ENCODE results near the gene CYLD. TPM values are rescaled to one million over a fixed set of nuclear protein-coding genes. Genes with fewer than 3 reads are reported as not detected.
A peak's percentile ranks its signal among the peaks of the same experiment; 100 is the strongest.

Gene CYLD
- polyA plus RNA-seq, 6 donors from 2014 or later, result 65.4 to 89.0 (median 75.8) TPM

DNA sequence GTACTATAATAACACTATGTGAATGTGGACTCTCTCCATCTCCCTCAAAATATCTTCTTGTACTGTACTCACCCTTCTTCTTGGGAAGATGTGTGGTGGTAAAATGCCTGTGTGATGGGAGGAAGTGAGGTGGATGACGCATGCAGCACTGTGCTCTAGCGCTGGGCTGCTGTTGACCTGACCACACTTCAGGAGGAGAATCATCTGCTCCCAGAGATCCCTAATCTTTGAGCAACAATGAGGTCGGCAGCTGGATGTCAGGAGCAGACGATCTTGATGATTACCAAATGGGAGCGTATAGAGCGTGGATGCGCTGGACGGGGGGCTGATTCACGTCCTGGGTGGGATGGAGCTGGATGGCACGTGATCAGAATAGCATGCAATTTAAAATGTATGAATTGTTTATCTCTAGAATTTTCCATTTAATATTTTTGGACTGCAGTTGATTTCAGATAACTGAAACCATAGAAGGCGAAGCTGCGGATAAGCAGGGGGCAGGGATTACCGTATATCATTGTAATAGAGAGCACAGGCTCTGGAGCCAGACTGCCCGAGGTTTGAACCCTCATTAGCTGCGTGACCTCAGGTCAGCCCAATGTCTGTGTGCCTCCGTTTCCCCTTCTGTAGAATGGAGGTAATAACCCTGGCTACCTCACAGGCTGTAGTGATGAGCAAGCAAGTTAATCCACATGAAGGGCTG is 23.7 kb upstream of the CYLD start:
- peaks cover 0 to 5% (median 0%) of the 10 kb centered on the region in 3 donors for H3K4me1 Mint-ChIP-seq
- H3K27me3 Mint-ChIP-seq, result no peaks in the 10 kb centered on the region
- peak overlapping the region in 1 of 6 donors; percentile 4 for H3K27ac Mint-ChIP-seq
- peaks cover 0 to 10% (median 1%) of the 10 kb centered on the region in 7 donors for H3K9me3 Mint-ChIP-seq
- ATAC-seq (ENCODE audit: low read depth in 2 of 2) (no peak), DNase-seq (no peak)
- H3K36me3 Mint-ChIP-seq, result peaks cover 0 to 8% of the 10 kb centered on the region in 2 donors
- H3K4me3 Mint-ChIP-seq, result no peak overlapping the region

DNA sequence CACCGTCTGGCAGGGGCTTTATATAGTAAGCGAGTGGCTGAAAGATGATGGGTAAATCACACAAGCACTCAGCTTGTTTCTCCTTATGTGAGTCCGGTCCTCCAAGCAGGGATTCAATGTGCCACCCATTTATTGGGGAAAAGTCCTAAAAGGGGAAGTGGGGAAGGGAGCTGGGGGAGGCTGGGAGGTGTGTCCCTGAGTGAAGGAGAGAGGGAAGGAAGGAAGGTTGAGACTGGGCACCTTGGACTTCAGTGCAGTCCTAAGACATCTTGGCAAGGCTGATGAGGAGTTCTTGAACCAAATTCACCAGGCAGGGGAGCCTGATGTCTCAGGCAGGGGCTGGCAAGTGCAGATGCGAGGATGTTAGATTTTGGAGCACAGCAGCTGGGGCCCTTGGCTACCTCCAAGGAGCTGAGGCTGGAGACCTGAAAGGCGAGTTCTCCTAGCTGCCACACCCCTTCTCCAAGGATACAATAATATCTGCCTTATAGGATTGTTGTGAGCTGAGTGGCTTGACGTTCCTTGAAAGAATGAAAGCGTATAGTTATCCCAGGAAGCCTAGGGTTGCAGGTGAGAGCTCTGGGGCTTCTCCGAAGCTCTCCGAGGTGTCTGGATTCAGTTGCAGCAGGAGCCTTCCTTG is 23.0 kb upstream of the CYLD start:
- peaks cover 0 to 5% (median 0%) of the 10 kb centered on the region in 3 donors for H3K4me1 Mint-ChIP-seq

DNA sequence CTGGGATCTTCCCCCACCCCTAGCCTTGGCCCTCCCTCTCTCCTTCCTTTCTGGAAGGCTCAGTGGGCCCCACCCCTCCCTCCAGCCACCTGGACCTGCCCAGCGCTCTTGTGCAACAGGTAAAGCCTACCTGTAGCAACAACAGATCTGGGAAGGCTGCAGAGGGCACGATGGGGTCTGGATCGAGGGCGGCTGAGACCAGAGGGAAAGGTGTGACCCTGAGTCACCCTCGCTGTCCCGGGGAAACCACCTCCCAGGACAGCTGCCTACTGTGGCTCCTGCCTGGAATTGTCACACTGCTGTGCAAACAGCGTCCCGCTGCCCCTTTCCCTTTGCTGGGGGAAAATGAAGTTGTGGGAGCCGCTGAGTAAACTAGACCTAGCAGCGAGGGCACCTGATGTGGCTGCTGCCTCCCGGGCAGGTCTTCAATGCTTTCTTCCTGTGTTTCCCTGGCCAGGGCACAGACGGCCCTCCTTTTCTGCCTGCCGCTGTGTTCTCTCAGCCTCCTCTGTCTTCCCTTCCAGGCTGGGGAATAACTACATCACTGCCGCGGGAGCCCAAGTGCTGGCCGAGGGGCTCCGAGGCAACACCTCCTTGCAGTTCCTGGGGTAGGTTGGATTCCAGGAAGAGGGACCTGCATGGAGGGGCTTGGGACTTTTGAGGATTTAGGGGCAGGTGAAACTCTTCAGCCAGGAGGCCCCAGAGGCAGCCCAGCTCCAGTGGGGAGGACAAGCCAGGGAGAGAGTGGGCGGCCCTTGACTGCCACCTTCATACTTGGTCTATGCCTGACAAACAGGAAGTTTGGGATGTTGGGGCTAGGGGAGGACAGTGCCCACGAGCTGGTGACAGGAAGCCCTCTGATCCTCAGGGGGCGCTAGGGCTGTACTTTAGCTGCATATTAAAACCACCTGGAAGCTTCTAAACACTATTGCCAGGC is 22.2 kb upstream of the CYLD start:
- peak overlapping the region in 2 of 6 donors; percentile 61 to 62 for H3K27ac Mint-ChIP-seq
- DNase-seq, result no peak

More for the DNA sequence above, 23.0 kb upstream of the CYLD start:
- Mint-ChIP-seq H3K27ac (no peak overlapping the region), H3K4me3 (no peak overlapping the region), H3K9me3 (peaks cover 0 to 17% (median 3%) of the 10 kb centered on the region in 7 donors), H3K27me3 (no peaks in the 10 kb centered on the region), H3K36me3 (peaks cover under 1 to 8% of the 10 kb centered on the region in 2 donors)
- DNase-seq (no peak), ATAC-seq (ENCODE audit: low read depth in 2 of 2) (no peak)

DNA sequence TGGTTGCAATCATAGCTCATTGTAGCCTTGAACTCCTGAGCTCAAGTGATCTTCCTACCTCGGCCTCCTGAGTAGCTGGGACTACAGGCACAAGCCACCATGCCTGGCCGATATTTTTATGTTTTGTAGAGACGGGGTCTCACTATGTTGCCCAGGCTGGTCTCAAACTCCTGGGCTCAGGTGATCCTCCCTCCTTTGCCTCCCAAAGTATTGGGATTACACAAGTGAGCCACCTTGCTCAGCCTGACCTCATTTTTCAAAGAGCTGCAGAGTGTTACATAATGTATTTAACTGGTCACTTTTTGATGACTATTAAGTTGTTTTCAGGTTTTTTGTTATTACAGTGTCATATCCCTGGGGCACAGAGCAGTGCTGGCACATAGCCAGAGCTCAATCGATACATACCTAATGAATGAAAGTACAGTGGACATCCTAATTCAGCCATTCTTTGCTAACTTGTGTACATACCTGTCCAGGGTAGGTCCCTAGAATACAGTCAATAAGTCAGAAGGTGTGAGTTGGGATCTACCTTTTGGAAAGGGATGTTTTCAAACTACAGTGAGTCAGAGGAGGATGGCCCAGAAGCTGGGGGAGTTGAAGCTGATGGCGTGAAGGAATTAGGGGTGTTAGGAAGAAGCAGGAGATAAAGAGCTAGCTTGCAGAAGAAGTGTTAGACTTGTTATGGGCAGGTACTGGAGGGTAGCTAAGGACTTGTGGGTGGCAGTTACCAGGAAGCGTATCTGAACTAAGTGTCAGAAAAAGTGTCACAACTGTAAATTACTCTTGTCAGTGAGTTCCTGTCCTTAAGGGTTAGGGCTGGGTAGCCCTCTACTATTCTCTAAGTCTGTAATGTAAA is 20.1 kb upstream of the CYLD start:
- Mint-ChIP-seq H3K4me3 (no peak overlapping the region), H3K4me1 (peaks cover 0 to 5% (median 0%) of the 10 kb centered on the region in 3 donors), H3K27me3 (no peaks in the 10 kb centered on the region), H3K27ac (no peak overlapping the region), H3K9me3 (peaks cover 5 to 30% (median 14%) of the 10 kb centered on the region in 7 donors), H3K36me3 (peaks cover 7 to 8% of the 10 kb centered on the region in 2 donors)
- ATAC-seq (ENCODE audit: low read depth in 2 of 2) (no peak), DNase-seq (no peak)

More for the DNA sequence above, 22.2 kb upstream of the CYLD start:
- H3K36me3 Mint-ChIP-seq, result peaks cover 7 to 8% of the 10 kb centered on the region in 2 donors
- H3K4me1 Mint-ChIP-seq, result peaks cover 0 to 5% (median 0%) of the 10 kb centered on the region in 3 donors
- no peak overlapping the region for H3K4me3 Mint-ChIP-seq
- H3K27me3 Mint-ChIP-seq, result no peaks in the 10 kb centered on the region
- no peak for ATAC-seq (ENCODE audit: low read depth in 2 of 2)
- H3K9me3 Mint-ChIP-seq, result peaks cover 4 to 25% (median 11%) of the 10 kb centered on the region in 7 donors

DNA sequence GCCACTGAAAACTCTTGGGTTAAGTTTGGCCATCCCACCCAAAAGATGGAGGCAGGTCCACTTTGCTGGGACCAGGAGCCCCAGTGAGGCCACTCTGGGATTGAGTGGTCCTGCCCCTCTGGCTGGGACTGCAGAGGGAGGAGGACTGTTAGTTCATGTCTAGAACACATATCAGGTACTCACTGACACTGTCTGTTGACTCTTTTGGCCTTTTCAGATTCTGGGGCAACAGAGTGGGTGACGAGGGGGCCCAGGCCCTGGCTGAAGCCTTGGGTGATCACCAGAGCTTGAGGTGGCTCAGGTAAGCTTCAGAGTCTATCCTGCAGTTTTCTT is 19.5 kb upstream of the CYLD start:
- H3K4me3 Mint-ChIP-seq, result no peak overlapping the region
- ATAC-seq (ENCODE audit: low read depth in 2 of 2), result no peak

DNA sequence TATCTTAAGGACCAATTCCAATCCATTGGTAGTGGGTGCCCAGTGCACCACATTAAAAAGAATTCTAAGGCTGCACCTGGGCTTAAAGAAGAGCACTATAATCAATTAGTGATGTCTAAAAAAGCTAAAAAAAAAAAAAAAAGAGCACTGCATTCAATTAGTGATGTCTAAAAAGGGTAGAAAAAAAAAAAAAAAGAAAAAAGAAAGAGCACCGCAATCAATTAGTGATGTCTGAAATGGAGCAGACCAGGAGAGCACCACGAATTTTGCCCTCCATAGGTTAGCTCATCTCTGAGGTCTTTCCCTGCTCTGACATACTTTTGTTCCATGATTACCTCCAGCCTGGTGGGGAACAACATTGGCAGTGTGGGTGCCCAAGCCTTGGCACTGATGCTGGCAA is 18.9 kb upstream of the CYLD start:
- Mint-ChIP-seq H3K4me3 (no peak overlapping the region), H3K27me3 (no peaks in the 10 kb centered on the region), H3K4me1 (peaks cover 0 to 5% (median 0%) of the 10 kb centered on the region in 3 donors), H3K27ac (no peak overlapping the region), H3K9me3 (peaks cover 5 to 30% (median 14%) of the 10 kb centered on the region in 7 donors), H3K36me3 (peaks cover 7 to 8% of the 10 kb centered on the region in 2 donors)
- DNase-seq, result no peak
- ATAC-seq (ENCODE audit: low read depth in 2 of 2), result no peak

More for the DNA sequence above, 19.5 kb upstream of the CYLD start:
- Mint-ChIP-seq H3K36me3 (peaks cover 7 to 8% of the 10 kb centered on the region in 2 donors), H3K27me3 (no peaks in the 10 kb centered on the region), H3K4me1 (peaks cover 0 to 5% (median 0%) of the 10 kb centered on the region in 3 donors), H3K27ac (no peak overlapping the region), H3K9me3 (peaks cover 5 to 30% (median 14%) of the 10 kb centered on the region in 7 donors)
- DNase-seq, result no peak

DNA sequence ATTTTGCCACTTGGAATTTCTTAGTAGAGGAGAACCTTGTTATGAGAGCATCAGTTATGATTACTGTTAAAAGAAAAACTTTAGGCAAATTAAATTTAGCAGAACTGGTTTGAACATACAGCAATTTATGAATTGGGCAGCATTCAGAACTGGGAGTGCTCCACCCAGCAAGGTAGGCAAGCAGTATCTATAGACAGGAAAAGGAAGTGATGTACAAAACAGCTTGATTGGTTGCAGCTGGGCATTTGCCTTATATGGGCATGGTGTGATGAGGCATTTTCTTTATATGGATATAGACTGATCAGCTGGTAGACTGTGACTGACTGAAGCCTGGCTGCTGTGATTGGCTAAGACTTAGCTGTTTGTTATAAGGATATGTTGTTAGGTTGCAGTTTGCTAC is 17.6 kb upstream of the CYLD start:
- no peak overlapping the region for H3K4me3 Mint-ChIP-seq
- peaks cover 0 to 5% (median 0%) of the 10 kb centered on the region in 3 donors for H3K4me1 Mint-ChIP-seq
- no peak overlapping the region for H3K27ac Mint-ChIP-seq
- H3K27me3 Mint-ChIP-seq, result no peaks in the 10 kb centered on the region
- DNase-seq, result no peak
- H3K36me3 Mint-ChIP-seq, result peaks cover 7 to 8% of the 10 kb centered on the region in 2 donors
- peaks cover 5 to 30% (median 14%) of the 10 kb centered on the region in 7 donors for H3K9me3 Mint-ChIP-seq
- ATAC-seq (ENCODE audit: low read depth in 2 of 2), result peak; percentile 58 to 65

DNA sequence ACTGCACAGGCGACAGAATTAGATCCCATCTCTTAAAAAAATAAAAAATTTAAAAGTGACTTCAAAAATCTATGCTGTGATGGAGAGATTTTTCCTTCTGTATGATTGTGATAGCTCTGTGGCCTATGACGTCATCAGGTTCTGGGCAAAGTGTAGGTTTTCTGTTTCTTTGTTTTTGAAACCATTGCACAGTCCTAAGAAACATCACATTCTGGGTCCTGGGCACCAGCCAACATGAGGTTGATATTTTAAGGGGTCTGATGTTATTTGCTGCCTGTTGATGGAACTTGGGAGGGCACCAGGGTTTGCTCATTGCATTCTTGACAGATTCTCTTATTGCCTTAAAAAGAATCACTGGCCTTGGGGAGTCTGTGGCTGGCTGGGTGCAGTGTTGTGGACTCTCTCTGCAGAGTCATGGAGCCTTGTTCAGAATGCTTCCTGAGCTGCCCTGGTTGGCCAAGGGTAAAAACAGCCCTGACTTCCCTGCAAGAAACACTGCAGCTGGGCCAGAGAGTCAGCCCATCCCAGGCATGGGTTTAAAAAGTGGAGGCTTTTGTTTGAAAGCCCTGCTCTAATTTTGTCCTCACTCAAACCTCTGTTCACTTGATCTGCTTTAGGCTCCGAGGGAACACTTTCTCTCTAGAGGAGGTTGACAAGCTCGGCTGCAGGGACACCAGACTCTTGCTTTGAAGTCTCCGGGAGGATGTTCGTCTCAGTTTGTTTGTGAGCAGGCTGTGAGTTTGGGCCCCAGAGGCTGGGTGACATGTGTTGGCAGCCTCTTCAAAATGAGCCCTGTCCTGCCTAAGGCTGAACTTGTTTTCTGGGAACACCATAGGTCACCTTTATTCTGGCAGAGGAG is 10.5 kb upstream of the CYLD start:
- Mint-ChIP-seq H3K4me1 (peaks cover 15 to 16% (median 15%) of the 10 kb centered on the region in 3 donors), H3K9me3 (peaks cover 0 to 4% (median 0%) of the 10 kb centered on the region in 7 donors), H3K27ac (no peak overlapping the region), H3K27me3 (no peaks in the 10 kb centered on the region), H3K36me3 (peaks cover 5 to 9% of the 10 kb centered on the region in 2 donors), H3K4me3 (no peak overlapping the region)
- ATAC-seq (ENCODE audit: low read depth in 2 of 2) (no peak), DNase-seq (no peak)

DNA sequence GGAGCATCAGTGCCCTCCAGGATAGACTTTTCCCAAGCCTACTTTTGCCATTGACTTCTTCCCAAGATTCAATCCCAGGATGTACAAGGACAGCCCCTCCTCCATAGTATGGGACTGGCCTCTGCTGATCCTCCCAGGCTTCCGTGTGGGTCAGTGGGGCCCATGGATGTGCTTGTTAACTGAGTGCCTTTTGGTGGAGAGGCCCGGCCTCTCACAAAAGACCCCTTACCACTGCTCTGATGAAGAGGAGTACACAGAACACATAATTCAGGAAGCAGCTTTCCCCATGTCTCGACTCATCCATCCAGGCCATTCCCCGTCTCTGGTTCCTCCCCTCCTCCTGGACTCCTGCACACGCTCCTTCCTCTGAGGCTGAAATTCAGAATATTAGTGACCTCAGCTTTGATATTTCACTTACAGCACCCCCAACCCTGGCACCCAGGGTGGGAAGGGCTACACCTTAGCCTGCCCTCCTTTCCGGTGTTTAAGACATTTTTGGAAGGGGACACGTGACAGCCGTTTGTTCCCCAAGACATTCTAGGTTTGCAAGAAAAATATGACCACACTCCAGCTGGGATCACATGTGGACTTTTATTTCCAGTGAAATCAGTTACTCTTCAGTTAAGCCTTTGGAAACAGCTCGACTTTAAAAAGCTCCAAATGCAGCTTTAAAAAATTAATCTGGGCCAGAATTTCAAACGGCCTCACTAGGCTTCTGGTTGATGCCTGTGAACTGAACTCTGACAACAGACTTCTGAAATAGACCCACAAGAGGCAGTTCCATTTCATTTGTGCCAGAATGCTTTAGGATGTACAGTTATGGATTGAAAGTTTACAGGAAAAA is 9.7 kb upstream of the CYLD start:
- peak overlapping the region in 1 of 6 donors; percentile 79 for H3K27ac Mint-ChIP-seq
- H3K9me3 Mint-ChIP-seq, result peaks cover 0 to 4% (median 0%) of the 10 kb centered on the region in 7 donors
- peaks cover 6 to 9% of the 10 kb centered on the region in 2 donors for H3K36me3 Mint-ChIP-seq
- H3K4me1 Mint-ChIP-seq, result peaks cover 22 to 25% (median 22%) of the 10 kb centered on the region in 3 donors
- ATAC-seq (ENCODE audit: low read depth in 2 of 2) (no peak), DNase-seq (no peak)
- no peaks in the 10 kb centered on the region for H3K27me3 Mint-ChIP-seq
- H3K4me3 Mint-ChIP-seq, result peak overlapping the region in 1 of 8 donors; percentile 51

DNA sequence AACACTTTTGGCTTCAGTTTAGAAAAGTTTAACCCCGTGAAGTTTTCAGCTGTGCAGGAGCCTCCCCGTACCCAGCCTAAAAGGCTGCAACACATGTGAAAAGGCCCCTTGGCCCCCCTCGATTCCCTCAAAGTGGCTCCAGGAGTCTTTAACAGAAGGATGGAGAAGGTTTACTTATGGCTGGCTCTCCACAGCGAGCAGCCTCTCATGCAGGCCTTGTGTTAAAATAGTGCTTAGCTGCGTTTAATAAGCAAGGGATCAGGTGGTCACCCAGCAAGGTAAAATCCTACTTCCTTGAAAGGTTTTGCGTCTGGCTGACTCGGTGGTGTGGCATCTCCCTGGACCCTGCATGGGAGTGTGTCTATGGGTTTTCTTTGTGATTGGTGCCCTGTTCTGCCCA is 8.4 kb upstream of the CYLD start:
- Mint-ChIP-seq H3K27ac (no peak overlapping the region), H3K4me3 (no peak overlapping the region), H3K36me3 (peaks cover 6 to 9% of the 10 kb centered on the region in 2 donors), H3K27me3 (no peaks in the 10 kb centered on the region), H3K4me1 (peaks cover 24 to 26% (median 25%) of the 10 kb centered on the region in 3 donors), H3K9me3 (peaks cover 0 to 4% (median 0%) of the 10 kb centered on the region in 7 donors)
- no peak for ATAC-seq (ENCODE audit: low read depth in 2 of 2)
- no peak for DNase-seq

DNA sequence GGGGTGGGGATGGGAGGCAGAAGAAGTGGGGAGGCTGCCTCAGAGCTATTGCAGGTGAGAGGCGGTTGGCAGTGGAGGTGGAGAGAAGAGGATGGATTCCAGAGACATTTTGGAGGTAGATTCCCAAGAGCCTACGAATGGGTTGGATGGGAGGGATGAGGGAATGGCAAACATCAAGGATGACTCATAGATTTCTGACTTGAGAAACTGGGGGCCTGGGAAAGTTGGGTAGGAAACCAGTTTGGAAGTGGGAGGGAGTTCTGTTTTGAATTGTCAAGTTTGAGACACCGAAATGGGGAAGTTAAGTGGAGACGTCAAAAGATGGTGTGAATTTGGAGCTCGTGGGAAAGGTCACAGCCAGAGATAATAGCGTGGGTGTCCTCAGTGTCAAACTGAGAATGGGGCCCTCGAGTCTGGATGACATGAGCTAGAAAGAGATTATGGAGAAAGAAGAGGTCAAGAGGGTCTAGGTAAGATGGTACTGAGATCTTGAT is 6.2 kb upstream of the CYLD start:
- peak overlapping the region in 3 of 6 donors; percentile 12 to 69 (median 27) for H3K27ac Mint-ChIP-seq
- peaks cover 25 to 30% (median 28%) of the 10 kb centered on the region in 3 donors for H3K4me1 Mint-ChIP-seq
- H3K9me3 Mint-ChIP-seq, result peaks cover 0 to 4% (median 0%) of the 10 kb centered on the region in 7 donors
- H3K4me3 Mint-ChIP-seq, result no peak overlapping the region
- no peaks in the 10 kb centered on the region for H3K27me3 Mint-ChIP-seq
- DNase-seq (no peak), ATAC-seq (ENCODE audit: low read depth in 2 of 2) (peak in 1 of 2 donors; percentile 32)
- peaks cover 14 to 21% of the 10 kb centered on the region in 2 donors for H3K36me3 Mint-ChIP-seq
